Measurements from ENCODE around the gene C16orf78. TPM values are rescaled to one million over a fixed set of nuclear protein-coding genes. Genes with fewer than 3 reads are reported as not detected.

Gene C16orf78
- polyA plus RNA-seq, 1 donor: not detected

DNA sequence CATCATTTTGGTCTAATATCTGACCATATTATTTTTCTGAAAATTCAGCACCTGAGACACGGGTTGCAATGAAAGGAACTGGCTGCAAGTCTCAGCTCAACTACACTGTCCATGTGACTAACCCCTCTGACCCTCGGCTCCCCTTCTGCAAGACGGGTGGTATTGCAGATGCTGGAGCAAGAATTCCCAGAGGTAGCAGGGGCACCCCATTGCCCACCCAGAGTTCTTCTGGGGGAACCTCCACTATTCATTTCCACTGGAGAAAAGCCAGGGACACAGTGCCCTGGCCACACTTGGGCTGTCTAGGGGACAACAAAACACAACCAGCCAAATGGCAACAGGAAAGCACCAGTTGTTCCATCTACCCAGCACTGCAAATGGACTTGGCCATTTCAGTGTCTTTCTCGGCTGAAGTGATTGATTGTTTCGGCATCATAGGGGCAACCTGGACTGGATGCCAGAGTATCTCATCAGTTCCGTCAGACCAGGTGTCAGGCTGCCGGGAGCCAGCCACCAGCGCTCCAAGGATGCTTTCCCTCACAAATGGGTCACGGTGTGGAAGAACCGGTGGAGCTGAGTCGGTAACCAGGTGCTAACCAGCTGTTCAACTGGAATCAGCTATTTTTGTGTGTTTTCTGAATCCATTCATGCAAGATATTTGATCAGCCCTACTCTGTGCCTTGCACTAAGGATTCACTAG is 58.1 kb downstream of the C16orf78 start:
- no peak for DNase-seq (ENCODE audit: low read depth)

DNA sequence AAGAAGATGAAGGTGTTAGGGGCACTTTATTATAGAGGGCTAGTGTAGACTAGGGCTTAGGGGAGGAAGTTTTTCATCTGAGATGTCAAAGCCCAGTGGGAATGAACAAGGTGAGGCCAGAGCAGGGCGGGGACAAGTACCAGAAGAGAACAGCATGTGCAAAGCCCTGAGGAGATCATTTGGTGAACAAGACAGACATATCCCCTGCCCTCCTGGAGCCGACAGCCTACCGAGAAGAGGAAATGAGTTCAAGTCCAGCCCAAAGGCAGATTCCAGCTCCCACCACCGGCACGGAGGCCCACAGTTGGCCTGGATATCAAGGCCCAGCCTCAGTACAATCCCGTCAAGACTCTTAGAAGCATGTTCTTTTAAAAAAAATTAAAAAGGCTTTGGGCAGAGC is 61.1 kb downstream of the C16orf78 start:
- no peak for DNase-seq (ENCODE audit: low read depth)

DNA sequence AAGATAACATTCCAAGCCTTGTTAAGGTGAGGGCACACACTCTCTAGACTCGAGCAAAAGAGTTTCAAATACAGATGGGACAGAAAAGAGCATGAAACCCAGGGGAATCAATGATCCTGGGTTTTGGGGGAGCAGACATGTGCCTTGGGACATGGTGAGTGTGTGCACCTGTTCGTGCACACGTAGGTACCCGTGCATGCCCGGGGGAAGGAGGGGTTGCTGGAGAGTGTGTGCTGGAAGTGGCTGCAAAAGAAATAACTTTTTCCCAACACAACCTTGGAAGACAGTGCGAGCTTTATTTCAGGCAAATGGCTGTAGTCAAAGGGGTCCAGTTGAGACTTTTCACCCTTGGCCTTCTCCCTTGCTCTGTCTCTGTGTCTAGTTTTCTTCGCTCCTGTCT is 62.6 kb downstream of the C16orf78 start:
- no peak for DNase-seq (ENCODE audit: low read depth)

DNA sequence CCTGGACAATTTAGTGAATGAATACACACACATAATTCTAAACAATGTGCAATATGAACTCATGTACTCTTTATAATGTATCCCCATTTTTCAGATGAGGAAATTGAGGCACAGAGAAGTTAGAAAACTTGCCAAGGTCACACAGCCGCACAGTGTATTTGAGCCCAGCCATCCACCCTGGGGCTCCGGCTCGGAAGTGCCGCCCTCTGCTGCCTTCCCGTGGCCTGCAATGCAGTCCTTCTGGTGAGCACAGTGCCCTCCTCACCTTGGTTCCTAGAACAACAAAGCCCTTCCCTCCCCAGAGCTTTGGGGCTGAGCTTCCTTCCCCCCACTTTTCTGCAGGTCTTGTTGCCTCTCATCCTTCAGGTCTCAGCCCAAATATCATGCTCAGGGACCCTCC is 63.7 kb downstream of the C16orf78 start:
- DNase-seq (ENCODE audit: low read depth): no peak

DNA sequence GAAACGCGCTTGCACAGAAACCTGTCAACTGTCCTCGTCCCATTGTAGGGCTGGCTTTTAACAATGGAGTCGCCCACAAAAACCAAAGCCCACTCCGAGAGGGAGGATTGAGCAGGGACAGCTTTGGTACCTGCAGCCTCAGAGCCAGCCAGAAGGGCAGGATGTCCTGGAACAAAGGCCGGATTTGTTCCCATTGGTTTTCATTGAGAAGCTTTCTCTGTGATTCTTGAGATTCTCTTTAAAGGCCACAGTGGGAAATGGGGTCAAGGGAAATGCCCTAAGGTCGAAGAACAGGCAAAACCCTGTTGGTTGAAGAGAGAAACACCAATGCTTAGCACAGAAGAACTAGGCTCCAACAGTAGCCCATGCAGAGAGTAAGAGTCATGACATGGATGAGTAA is 65.4 kb downstream of the C16orf78 start:
- no peak for DNase-seq (ENCODE audit: low read depth)

DNA sequence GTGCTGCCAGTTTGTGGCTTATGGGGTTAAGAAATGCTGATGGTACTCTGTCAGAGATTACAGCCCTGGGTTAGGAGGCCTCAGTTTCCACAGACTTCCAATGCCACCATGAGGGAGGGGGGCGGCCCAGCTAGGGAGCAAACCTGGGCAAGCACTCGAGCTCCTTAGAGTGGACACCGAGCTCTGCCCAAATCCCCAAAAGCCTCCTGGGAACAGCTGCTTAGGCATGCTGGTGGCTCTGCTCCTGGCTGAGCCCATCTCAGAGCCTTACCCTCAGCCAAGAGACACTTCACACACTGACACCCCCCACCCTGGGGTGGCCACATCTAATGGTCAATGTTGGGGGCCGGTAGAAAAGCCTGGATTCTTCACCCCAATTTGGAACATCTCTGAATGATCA is 66.1 kb downstream of the C16orf78 start:
- no peak for DNase-seq (ENCODE audit: low read depth)

DNA sequence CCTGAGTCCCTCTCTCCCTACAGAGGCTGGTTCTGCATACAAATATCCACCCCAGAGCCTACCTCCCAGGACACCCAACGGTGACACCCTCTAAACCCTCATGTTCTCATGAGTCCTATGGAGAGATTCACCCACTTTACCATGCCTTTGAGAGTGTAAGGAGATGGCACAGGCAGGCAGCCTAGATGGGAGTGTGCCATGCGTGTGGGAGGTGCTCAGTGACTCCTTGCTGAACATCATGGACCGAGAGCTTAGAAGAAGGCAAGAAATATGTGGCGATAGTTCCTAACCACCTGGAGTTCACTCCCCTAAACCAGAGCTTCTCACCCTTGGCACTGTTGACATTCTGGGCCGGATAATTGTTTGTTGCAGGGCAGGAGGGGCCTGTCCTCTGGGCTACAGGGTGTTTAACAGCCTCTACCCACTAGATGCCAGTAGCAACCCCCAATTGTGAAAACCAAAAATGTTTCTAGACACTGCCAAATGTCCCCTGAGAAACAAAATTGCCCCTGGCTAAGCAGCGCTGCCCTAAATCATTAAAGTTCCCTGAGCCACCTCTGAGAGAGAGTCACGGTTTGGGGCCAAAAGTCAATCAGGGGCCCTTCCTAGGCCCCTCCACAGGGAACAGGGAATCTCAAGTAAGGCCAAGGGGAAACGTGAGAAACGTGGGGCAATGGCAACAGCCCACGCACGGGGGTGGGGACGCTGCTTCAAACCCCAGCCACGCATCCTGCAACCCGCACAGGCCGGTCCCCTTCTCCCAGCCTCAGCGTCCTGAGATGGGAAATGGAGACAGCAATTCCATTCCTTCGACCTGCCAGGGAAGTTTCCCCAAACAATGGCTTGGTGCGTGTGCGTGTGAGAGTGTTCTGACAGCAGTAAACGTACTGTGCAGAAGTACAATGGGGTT is 66.8 kb downstream of the C16orf78 start:
- DNase-seq (ENCODE audit: low read depth): no peak

DNA sequence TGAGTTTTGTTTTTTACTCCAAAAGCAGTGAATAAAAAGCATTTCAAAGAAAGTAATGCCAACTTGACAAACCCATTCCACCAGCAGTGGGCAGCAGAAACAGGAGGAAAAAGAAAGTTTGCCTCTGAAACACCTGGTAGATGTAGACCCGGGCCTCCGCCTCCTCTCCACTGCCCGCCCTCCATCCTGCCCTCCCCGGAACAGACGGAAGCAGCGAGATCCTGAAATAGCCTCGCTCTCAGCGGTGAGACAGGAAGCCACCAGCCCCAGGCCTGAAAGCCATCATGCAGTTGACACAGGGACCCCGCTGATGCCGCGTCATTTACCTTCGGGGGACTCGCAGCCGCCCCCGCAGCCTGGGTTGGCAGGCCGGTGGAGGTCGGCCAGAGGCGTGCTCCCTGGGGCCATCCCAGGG is 67.8 kb downstream of the C16orf78 start:
- DNase-seq (ENCODE audit: low read depth): peak; percentile 5

DNA sequence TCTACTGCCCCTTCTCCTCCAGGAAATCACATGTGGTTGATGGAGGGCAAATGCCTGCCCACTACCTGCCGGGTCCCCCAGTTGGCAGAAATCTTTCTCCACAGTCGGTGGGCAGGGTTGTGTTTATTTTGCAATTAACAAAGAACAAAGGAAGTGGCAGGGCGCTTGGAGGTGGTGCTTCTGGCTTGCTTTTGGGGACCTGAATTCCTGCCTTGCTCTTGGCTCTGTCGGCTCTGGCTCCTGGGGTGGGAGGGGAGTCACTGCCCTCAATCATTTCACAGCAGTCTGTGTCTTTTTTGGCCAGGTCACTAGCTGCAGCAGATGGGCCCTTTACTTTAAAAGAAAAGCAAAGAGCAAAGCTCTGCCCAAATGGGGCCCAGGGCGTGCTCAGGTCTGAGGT is 69.2 kb downstream of the C16orf78 start:
- DNase-seq (ENCODE audit: low read depth): no peak

DNA sequence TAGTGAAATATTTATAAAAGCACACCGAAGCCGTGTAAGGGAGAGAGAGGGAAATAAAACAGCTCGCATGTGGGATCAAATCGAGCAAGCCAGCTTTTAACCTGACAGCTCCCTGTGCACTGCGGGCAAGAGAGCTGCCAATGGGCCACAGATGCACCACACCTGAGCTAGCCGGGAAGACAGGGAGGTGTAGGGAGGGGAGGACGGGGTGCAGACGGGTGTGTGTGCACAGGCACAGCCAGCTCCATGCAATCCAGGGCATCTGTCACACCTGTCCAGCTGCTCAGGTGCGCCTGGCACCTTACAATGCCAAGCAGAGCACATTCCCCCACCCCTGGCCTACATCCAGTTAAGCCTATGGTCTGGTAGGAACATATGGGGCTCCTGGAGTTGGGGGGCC is 70.0 kb downstream of the C16orf78 start:
- DNase-seq (ENCODE audit: low read depth): no peak

DNA sequence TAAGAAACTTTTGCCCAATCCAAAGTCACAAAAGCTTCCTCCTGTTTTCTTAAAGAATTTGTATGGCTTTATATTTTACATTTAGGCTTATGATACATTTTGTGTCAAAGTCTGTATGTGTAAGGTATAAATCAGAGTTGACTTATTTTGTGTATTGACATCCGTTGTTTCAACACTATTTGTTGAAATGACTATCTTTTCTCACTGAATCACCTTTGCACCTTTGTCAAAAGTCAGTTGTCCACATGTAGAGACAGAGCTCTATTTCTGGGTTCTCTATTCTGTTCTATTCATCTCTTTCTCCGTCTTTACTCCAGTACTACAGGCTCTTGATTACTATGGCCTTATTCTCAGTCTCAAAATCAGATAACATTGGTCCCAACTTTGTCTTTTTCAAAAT is 73.2 kb downstream of the C16orf78 start:
- no peak for DNase-seq (ENCODE audit: low read depth)

Other genes with a start within 250 kb of the C16orf78 start
- gene CBLN1, start 92.0 kb upstream of the C16orf78 start, polyA plus RNA-seq (ENCODE audit: insufficient read length): 1.9 TPM